ENCODE results near the gene SLC12A1.
A peak's percentile ranks its signal among the peaks of the same experiment; 100 is the strongest.

SLC12A1 gene

GRCh38 chr15:48285329-48286214 lies 79.5 kb downstream of the SLC12A1 start:
- H3K4me1 ChIP-seq (ENCODE audit: low read depth, poor library complexity, severe bottlenecking) = no peaks in the 10 kb centered on the region
- no peaks in the 10 kb centered on the region for H4K20me1 ChIP-seq (ENCODE audit: insufficient read depth)
- no peaks in the 10 kb centered on the region for H3K36me3 ChIP-seq (ENCODE audit: insufficient read depth)
- H3K79me2 ChIP-seq (ENCODE audit: insufficient read depth, low read depth) = no peaks in the 10 kb centered on the region
- H3K9ac ChIP-seq = no peak overlapping the region
- no peaks in the 10 kb centered on the region for H3K27me3 ChIP-seq (ENCODE audit: insufficient read depth, low read depth)
- no peak overlapping the region for H3K4me3 ChIP-seq (IDR thresholded peaks at IDR 0.05; ENCODE audit: insufficient read depth, low read depth, low read length)
- peak overlapping the region; percentile 34; the same call in 1 of the 2 replicates for H3K4me2 ChIP-seq
- peak overlapping the region; percentile 64 for H2AFZ ChIP-seq (ENCODE audit: low read depth)
- peak; percentile 82 for TF ChIP-seq CTCF (conservative IDR thresholded peaks at IDR 0.05; ENCODE audit: low read depth, low read length)
- H3K27ac ChIP-seq = no peak overlapping the region

GRCh38 chr15:48289628-48290027 lies 83.5 kb downstream of the SLC12A1 start:
- H3K27me3 ChIP-seq (ENCODE audit: insufficient read depth, low read depth) = no peaks in the 10 kb centered on the region
- H3K27ac ChIP-seq = no peak overlapping the region
- H2AFZ ChIP-seq (ENCODE audit: low read depth) = no peak overlapping the region
- no peak overlapping the region for H3K9ac ChIP-seq
- no peaks in the 10 kb centered on the region for H4K20me1 ChIP-seq (ENCODE audit: insufficient read depth)
- H3K36me3 ChIP-seq (ENCODE audit: insufficient read depth) = no peaks in the 10 kb centered on the region
- no peaks in the 10 kb centered on the region for H3K4me1 ChIP-seq (ENCODE audit: low read depth, poor library complexity, severe bottlenecking)
- no peak for TF ChIP-seq CTCF (conservative IDR thresholded peaks at IDR 0.05; ENCODE audit: low read depth, low read length)
- no peak overlapping the region for H3K4me2 ChIP-seq
- no peak overlapping the region for H3K4me3 ChIP-seq (IDR thresholded peaks at IDR 0.05; ENCODE audit: insufficient read depth, low read depth, low read length)
- no peaks in the 10 kb centered on the region for H3K79me2 ChIP-seq (ENCODE audit: insufficient read depth, low read depth)

GRCh38 chr15:48292458-48292857 lies 86.4 kb downstream of the SLC12A1 start:
- H3K9ac ChIP-seq = no peak overlapping the region
- no peak for TF ChIP-seq CTCF (conservative IDR thresholded peaks at IDR 0.05; ENCODE audit: low read depth, low read length)
- no peaks in the 10 kb centered on the region for H3K27me3 ChIP-seq (ENCODE audit: insufficient read depth, low read depth)
- H4K20me1 ChIP-seq (ENCODE audit: insufficient read depth) = no peaks in the 10 kb centered on the region
- no peak overlapping the region for H3K4me3 ChIP-seq (IDR thresholded peaks at IDR 0.05; ENCODE audit: insufficient read depth, low read depth, low read length)
- H3K36me3 ChIP-seq (ENCODE audit: insufficient read depth) = no peaks in the 10 kb centered on the region
- no peaks in the 10 kb centered on the region for H3K4me1 ChIP-seq (ENCODE audit: low read depth, poor library complexity, severe bottlenecking)
- H2AFZ ChIP-seq (ENCODE audit: low read depth) = no peak overlapping the region
- H3K27ac ChIP-seq = no peak overlapping the region
- no peaks in the 10 kb centered on the region for H3K79me2 ChIP-seq (ENCODE audit: insufficient read depth, low read depth)
- H3K4me2 ChIP-seq = no peak overlapping the region

- no peak overlapping the region for H3K4me2 ChIP-seq
- no peak overlapping the region for H3K9ac ChIP-seq
- no peak overlapping the region for H3K27ac ChIP-seq
- H3K4me3 ChIP-seq (IDR thresholded peaks at IDR 0.05; ENCODE audit: insufficient read depth, low read depth, low read length) = no peak overlapping the region
- TF ChIP-seq CTCF (conservative IDR thresholded peaks at IDR 0.05; ENCODE audit: low read depth, low read length) = no peak
- H3K79me2 ChIP-seq (ENCODE audit: insufficient read depth, low read depth) = no peaks in the 10 kb centered on the region
- no peaks in the 10 kb centered on the region for H4K20me1 ChIP-seq (ENCODE audit: insufficient read depth)
- no peaks in the 10 kb centered on the region for H3K4me1 ChIP-seq (ENCODE audit: low read depth, poor library complexity, severe bottlenecking)
- no peak overlapping the region for H2AFZ ChIP-seq (ENCODE audit: low read depth)
- H3K27me3 ChIP-seq (ENCODE audit: insufficient read depth, low read depth) = no peaks in the 10 kb centered on the region
- no peaks in the 10 kb centered on the region for H3K36me3 ChIP-seq (ENCODE audit: insufficient read depth)
Measured at GRCh38 chr15:48297668-48298067, 91.6 kb downstream of the SLC12A1 start.
